T-cell (primary cell): ENCODE results near the gene LGALSL. TPM values are rescaled to one million over a fixed set of nuclear protein-coding genes. Genes with fewer than 3 reads are reported as not detected.

Experiments used
- ATAC-seq, 4 experiments: fragments of 200-7000 bp in 3 of 4; fragments of 150-1000 bp in 1 of 4; cut with Tn5 transposase; replicated peaks in 1 of 4; 1 replicate in 3 of 4; 2 replicates in 1 of 4; pipeline ENCODE4 v1.10.0; 2021; ENCODE audit warnings: moderate library complexity in 3 of 4, mild to moderate bottlenecking in 2 of 4, moderate number of reproducible peaks in 1 of 4
- CTCF ChIA-PET, 2 donors: fragments of 300-600 bp; sonication (Branson Sonifier 250); formaldehyde crosslinking; loops; one replicate each; lab custom pipeline; 2022; ENCODE audit warnings: antibody characterized with exemption in 2 of 2; lab: Charles Lee
- POLR2A ChIA-PET, 2 donors: fragments of 300-600 bp; sonication (Branson Sonifier 250); formaldehyde crosslinking; loops; one replicate each; lab custom pipeline; 2022; ENCODE audit warnings: antibody characterized with exemption in 2 of 2; lab: Charles Lee
- DNase-seq, 35 experiments: peaks; one replicate each; pipeline versions ENCODE4 v3.0.0 to v3.0.0-alpha.2; 2013 to 2023
- H3K27ac ChIP-seq: one replicate; pipeline ENCODE4 v1.5.1; 2013; ENCODE audit warnings: low read length
- H3K27me3 ChIP-seq, 2 experiments: replicated peaks in 1 of 2; 1 replicate in 1 of 2; 2 replicates in 1 of 2; pipeline versions ENCODE4 v1.6.1 to v1.7.0; 2013; ENCODE audit warnings: low read length in 1 of 2, mixed read lengths in 1 of 2; ENCODE audit not compliant: control insufficient read depth in 2 of 2, insufficient read depth in 2 of 2; ENCODE audit errors: extremely low read depth in 1 of 2
- H3K36me3 ChIP-seq, 2 donors: 1 replicate in 1 of 2; 2 replicates in 1 of 2; pipeline versions ENCODE4 v1.6.1 to v1.7.0; 2013; ENCODE audit warnings: low read length in 1 of 2; ENCODE audit not compliant: control insufficient read depth in 2 of 2, insufficient read depth in 1 of 2; ENCODE audit errors: extremely low read depth in 1 of 2
- H3K4me1 ChIP-seq, 2 experiments: 1 replicate in 1 of 2; 2 replicates in 1 of 2; pipeline versions ENCODE4 v1.6.1 to v1.7.0; 2013; ENCODE audit warnings: low read length in 2 of 2, mixed read lengths in 1 of 2; ENCODE audit not compliant: insufficient read depth in 2 of 2, control insufficient read depth in 1 of 2; ENCODE audit errors: extremely low read depth in 1 of 2
- H3K4me3 ChIP-seq, 2 donors: 1 replicate in 1 of 2; 2 replicates in 1 of 2; pipeline versions ENCODE4 v1.5.1 to v1.7.0; 2013; ENCODE audit warnings: mild to moderate bottlenecking in 2 of 2, low read length in 1 of 2, moderate library complexity in 1 of 2; ENCODE audit not compliant: control insufficient read depth in 1 of 2; ENCODE audit errors: extremely low read depth in 1 of 2
- H3K9me3 ChIP-seq: 2 replicates; pipeline ENCODE4 v1.7.0; 2013
- H3K27ac Mint-ChIP-seq, 2 donors: one replicate each; pipeline ENCODE4 v1.8.0; 2020 to 2021; ENCODE audit warnings: mild to moderate bottlenecking in 2 of 2, mixed read lengths in 2 of 2
- H3K27me3 Mint-ChIP-seq, 2 donors: one replicate each; pipeline ENCODE4 v1.8.0; 2021 to 2022; ENCODE audit warnings: mixed read lengths in 2 of 2
- H3K36me3 Mint-ChIP-seq: one replicate; pipeline ENCODE4 v1.8.0; 2021; ENCODE audit warnings: mixed read lengths
- H3K4me1 Mint-ChIP-seq, 3 donors: one replicate each; pipeline ENCODE4 v1.8.0; 2020 to 2022; ENCODE audit warnings: mixed read lengths in 3 of 3, mild to moderate bottlenecking in 1 of 3
- H3K4me3 Mint-ChIP-seq, 3 donors: one replicate each; pipeline ENCODE4 v1.8.0; 2020 to 2022; ENCODE audit warnings: mild to moderate bottlenecking in 3 of 3, mixed read lengths in 3 of 3, moderate library complexity in 3 of 3
- H3K9me3 Mint-ChIP-seq, 3 donors: one replicate each; pipeline ENCODE4 v1.8.0; 2020 to 2022; ENCODE audit warnings: mixed read lengths in 3 of 3
- WGBS: methylation state at CpG from one replicate; pipeline ENCODE4 v1.1.5; 2013; ENCODE audit warnings: missing lambda C conversion rate; ENCODE audit not compliant: insufficient coverage; 5-methylcytosine and 5-hydroxymethylcytosine counted together
- total RNA-seq, 35 experiments: library from RNA in 6 of 35; stranded (reverse) in 6 of 35; fragments of 120-200 nt in 1 of 35; gene quantifications; one replicate each; pipeline versions ENCODE4 v1.2.1 to v1.2.4 and lab custom pipeline; 2013 to 2026

LGALSL gene
- total RNA-seq, 5 donors from 2014 or later (not counting 1 experiment from before 2014, with no cell fraction given) = 0.21 to 1.0 (median 0.57) TPM

DNA sequence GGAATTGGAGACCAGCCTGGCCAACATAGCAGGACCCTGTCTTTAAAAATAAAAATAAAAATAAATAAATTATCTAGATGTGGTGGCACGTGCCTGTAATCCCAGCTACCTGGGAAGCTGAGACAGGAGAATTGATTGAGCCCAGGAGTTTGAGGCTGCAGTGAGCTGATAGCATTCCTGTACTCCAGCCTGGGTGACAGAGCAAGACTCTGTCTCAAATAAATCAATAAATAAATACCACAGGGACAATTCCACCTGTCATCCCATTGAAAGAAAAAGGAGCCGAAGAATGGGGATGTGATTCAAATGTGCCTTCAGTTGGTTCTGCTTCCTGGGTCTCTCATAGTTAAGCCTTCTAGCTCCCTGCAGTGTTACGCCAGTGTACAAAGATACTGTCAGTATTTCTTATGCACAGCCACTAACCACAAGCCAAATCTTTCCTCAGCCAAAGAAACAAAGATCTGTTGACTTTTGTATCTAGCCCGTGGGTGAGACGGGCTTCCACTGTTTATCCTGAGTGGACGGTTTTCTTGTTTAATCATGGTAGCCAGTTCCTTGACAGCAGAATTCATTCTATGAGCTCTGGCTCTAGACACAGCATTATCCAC is 12.6 kb downstream of the LGALSL start:
- H3K27me3 Mint-ChIP-seq = peaks cover 0 to 2% of the 10 kb centered on the region in 2 donors

DNA sequence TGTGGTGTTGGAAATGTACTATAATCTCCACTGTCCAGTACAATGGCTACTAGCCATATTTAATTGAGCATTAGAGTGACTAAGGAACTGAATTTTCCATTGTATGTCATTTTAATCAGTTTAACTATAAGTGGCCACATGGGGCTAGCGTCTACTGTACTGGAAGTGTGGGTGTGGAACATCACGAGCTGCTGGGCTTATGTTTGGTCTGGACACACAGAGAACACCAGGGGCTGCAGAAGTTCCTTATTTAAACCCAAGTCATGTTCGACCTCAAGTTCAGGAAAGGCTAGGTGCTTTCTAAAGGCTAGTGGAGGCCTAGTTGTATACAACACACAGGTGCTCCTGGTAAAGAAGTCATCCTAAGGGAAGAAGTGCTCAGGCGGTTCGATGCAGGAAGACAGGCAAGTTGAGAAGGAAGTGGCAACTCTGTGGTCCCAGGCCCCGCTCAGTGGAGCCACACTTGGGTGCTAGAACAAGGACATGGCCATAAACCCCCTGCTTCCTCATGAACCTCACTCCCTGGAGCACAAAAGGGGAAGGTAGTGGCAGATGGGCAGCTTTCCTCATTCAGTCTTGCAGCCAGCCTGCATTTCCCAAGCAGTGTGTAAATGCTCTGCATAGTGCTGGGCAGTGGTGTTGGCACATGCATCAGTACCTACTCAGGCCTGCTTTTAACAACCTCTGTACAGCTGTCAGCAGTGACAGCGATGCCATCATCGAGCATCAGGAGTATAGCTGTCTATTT is 13.3 kb downstream of the LGALSL start:
- DNase-seq (peak in 1 of 35 experiments; percentile 4), ATAC-seq (no peak)
- CTCF ChIA-PET = no interaction called here
- H3K36me3 Mint-ChIP-seq = no peaks in the 10 kb centered on the region
- H3K27ac Mint-ChIP-seq = no peak overlapping the region
- H3K27me3 Mint-ChIP-seq = peaks cover 0 to 2% of the 10 kb centered on the region in 2 donors
- POLR2A ChIA-PET = no interaction called here
- Histone ChIP-seq H3K4me1 (no peaks in the 10 kb centered on the region), H3K36me3 (no peaks in the 10 kb centered on the region), H3K4me3 (no peak overlapping the region), H3K9me3 (no peaks in the 10 kb centered on the region), H3K27ac (no peak overlapping the region), H3K27me3 (no peaks in the 10 kb centered on the region)
- H3K9me3 Mint-ChIP-seq = no peaks in the 10 kb centered on the region
- H3K4me1 Mint-ChIP-seq = no peaks in the 10 kb centered on the region
- H3K4me3 Mint-ChIP-seq = no peak overlapping the region
- WGBS = 59% methylated on average over 5 of the region's 8 CpGs

More for the DNA sequence above, 12.6 kb downstream of the LGALSL start:
- POLR2A ChIA-PET = interaction anchor here in 1 of 2 donors (0.5 kb wide), 1 partner anchor 36 kb away, joined by 5 read pairs; no protein-coding TSS in a partner anchor
- Histone ChIP-seq H3K27me3 (no peaks in the 10 kb centered on the region), H3K9me3 (no peaks in the 10 kb centered on the region), H3K4me1 (no peaks in the 10 kb centered on the region), H3K27ac (no peak overlapping the region), H3K36me3 (no peaks in the 10 kb centered on the region), H3K4me3 (no peak overlapping the region)
- Mint-ChIP-seq H3K27ac (no peak overlapping the region), H3K36me3 (no peaks in the 10 kb centered on the region), H3K4me1 (no peaks in the 10 kb centered on the region), H3K4me3 (no peak overlapping the region), H3K9me3 (no peaks in the 10 kb centered on the region)
- CTCF ChIA-PET = no interaction called here
- DNase-seq = no peak
- 90% methylated on average over 1 of the region's 6 CpGs for WGBS
- ATAC-seq = no peak

DNA sequence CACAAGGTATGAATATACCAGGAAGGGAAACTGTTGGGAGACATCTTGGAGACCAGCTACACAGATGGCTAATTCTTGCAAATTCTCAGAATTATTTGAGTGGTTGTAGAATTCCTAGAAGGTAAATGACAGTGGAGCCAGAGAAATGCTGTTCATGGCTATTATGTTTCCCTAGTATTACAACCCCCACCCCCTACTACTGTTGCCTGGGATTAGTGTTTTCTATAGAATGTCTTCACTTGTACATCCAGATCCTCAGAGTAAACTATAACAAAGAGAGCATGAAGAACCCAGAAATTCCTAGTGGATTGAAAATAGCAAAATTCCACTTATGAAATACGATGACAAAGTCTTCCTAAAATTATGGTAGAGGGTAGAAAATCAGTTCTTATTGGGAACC is 15.3 kb downstream of the LGALSL start:
- H3K27me3 Mint-ChIP-seq = peaks cover 0 to 3% of the 10 kb centered on the region in 2 donors
- WGBS = no CpG with 5 or more reads among the region's 1 CpG
- POLR2A ChIA-PET = no interaction called here
- ATAC-seq (no peak), DNase-seq (no peak)
- peaks cover 1 to 3% (median 3%) of the 10 kb centered on the region in 3 donors for H3K4me1 Mint-ChIP-seq
- no peaks in the 10 kb centered on the region for H3K9me3 Mint-ChIP-seq
- H3K36me3 Mint-ChIP-seq = no peaks in the 10 kb centered on the region
- Histone ChIP-seq H3K4me3 (no peak overlapping the region), H3K36me3 (no peaks in the 10 kb centered on the region), H3K9me3 (no peaks in the 10 kb centered on the region), H3K4me1 (no peaks in the 10 kb centered on the region), H3K27me3 (no peaks in the 10 kb centered on the region), H3K27ac (no peak overlapping the region)
- CTCF ChIA-PET = no interaction called here
- H3K4me3 Mint-ChIP-seq = no peak overlapping the region
- no peak overlapping the region for H3K27ac Mint-ChIP-seq

DNA sequence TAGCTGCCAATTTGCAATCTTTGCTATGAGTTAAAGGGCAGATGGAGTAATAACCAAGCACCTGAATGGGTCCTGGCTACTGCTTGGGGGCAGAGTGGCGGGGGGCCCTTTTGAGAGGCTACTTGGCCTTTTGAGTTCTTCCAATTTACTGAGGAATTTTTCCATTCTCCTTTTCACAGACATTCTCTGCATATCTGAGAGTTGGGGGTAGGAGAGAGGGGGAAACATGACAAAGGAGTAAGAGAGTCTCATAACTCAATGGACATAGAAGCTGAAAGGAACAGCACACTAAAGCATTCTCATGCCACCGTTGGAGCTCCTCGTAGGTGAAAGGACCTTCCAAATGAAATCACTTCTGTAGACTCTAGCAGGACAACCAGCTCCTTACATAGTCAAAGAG is 16.1 kb downstream of the LGALSL start:
- Mint-ChIP-seq H3K27ac (no peak overlapping the region), H3K9me3 (no peaks in the 10 kb centered on the region), H3K4me1 (peaks cover 3 to 7% (median 4%) of the 10 kb centered on the region in 3 donors), H3K4me3 (no peak overlapping the region), H3K36me3 (no peaks in the 10 kb centered on the region), H3K27me3 (peaks cover 0 to 3% of the 10 kb centered on the region in 2 donors)
- Histone ChIP-seq H3K4me1 (no peaks in the 10 kb centered on the region), H3K9me3 (no peaks in the 10 kb centered on the region), H3K36me3 (no peaks in the 10 kb centered on the region), H3K4me3 (no peak overlapping the region), H3K27ac (no peak overlapping the region), H3K27me3 (no peaks in the 10 kb centered on the region)
- CTCF ChIA-PET = no interaction called here
- ATAC-seq = no peak
- POLR2A ChIA-PET = no interaction called here
- WGBS = no CpG with 5 or more reads among the region's 3 CpGs
- DNase-seq = no peak

DNA sequence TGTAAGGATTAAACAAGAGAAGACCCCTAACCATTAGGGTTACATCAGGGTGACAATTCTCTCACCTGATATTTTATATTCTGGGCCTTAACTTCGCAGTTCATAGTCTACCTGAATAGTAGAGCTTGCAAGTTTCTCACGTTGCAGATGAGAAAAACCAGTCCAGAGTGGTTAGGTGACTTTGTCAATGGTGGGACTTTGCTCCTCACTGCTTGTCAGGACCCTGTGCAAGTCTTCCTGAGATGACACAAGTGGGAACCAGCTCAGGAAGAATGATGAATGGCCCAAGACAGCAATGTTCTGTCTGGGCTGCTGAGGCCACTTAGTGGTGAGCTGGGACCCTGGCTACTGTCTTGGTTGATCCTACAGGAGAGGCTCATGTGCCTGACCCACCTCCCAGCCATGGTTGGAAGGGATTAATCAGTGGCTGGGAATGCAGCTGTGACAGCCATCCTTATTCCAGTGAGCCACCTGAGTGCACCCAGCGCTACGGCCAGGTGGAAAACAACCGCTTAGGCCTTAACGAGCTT is 16.9 kb downstream of the LGALSL start:
- no peak overlapping the region for H3K27ac ChIP-seq
- no peak overlapping the region for H3K4me3 Mint-ChIP-seq
- H3K27me3 ChIP-seq = no peaks in the 10 kb centered on the region
- H3K4me1 Mint-ChIP-seq = peaks cover 3 to 7% (median 4%) of the 10 kb centered on the region in 3 donors
- CTCF ChIA-PET = no interaction called here
- ATAC-seq = no peak
- no peaks in the 10 kb centered on the region for H3K36me3 Mint-ChIP-seq
- no peaks in the 10 kb centered on the region for H3K4me1 ChIP-seq
- H3K27me3 Mint-ChIP-seq = peaks cover 0 to 3% of the 10 kb centered on the region in 2 donors
- no peak overlapping the region for H3K27ac Mint-ChIP-seq
- H3K9me3 ChIP-seq = no peaks in the 10 kb centered on the region
- DNase-seq = no peak
- no peak overlapping the region for H3K4me3 ChIP-seq
- no peaks in the 10 kb centered on the region for H3K36me3 ChIP-seq
- POLR2A ChIA-PET = no interaction called here
- WGBS = 93% methylated on average over 4 of the region's 6 CpGs
- no peaks in the 10 kb centered on the region for H3K9me3 Mint-ChIP-seq

DNA sequence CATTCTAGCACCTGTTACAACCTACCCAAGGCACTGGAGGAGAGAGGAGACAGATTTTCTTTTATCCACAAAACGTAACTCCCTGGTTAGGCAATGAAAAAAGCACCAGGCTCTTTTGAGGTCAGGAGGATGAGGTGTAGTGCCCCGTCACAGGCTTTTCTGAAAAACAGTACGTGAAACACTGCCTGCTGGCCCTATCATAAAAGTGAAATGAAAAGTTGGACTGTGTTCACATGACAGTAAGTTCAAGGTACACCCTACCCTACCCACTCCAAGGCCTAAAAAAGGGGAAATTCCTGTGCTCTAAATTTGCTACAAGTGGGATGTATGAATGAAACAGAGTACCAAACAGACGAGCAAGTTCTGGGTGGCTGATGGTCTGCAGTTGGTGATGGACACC is 17.6 kb downstream of the LGALSL start:
- Histone ChIP-seq H3K36me3 (no peaks in the 10 kb centered on the region), H3K9me3 (no peaks in the 10 kb centered on the region), H3K4me3 (no peak overlapping the region), H3K27ac (no peak overlapping the region), H3K4me1 (no peaks in the 10 kb centered on the region), H3K27me3 (no peaks in the 10 kb centered on the region)
- Mint-ChIP-seq H3K9me3 (no peaks in the 10 kb centered on the region), H3K27me3 (peaks cover 0 to 3% of the 10 kb centered on the region in 2 donors), H3K36me3 (no peaks in the 10 kb centered on the region), H3K4me3 (no peak overlapping the region), H3K27ac (no peak overlapping the region), H3K4me1 (peaks cover 3 to 7% (median 4%) of the 10 kb centered on the region in 3 donors)
- 83% methylated on average over 1 of the region's 4 CpGs for WGBS
- DNase-seq (no peak), ATAC-seq (no peak)
- POLR2A ChIA-PET = no interaction called here
- CTCF ChIA-PET = no interaction called here
